Measurements from ENCODE around the gene MUC15. TPM values are rescaled to one million over a fixed set of nuclear protein-coding genes. Genes with fewer than 3 reads are reported as not detected.

Gene MUC15
- total and polyA plus RNA-seq, 2 experiments from 2014 or later, result not detected

GRCh38 chr11:26539517-26539916, 32.5 kb downstream of the MUC15 start (continued):
- no peak for TF ChIP-seq ZNF462 (CRISPR knock-in tag; IDR thresholded peaks at IDR 0.05)
- no peak for TF ChIP-seq POLR2AphosphoS5 (IDR thresholded peaks at IDR 0.05; ENCODE audit: low read depth)
- no peak for TF ChIP-seq ZNF114 (CRISPR knock-in tag; IDR thresholded peaks at IDR 0.05)

- H3K36me3 Mint-ChIP-seq (ENCODE audit: low read depth), result no peaks in the 10 kb centered on the region
- peaks cover 3% of the 10 kb centered on the region; the same call in 1 of the 3 replicates for H3K9me3 Mint-ChIP-seq
- Histone ChIP-seq H3K4me1 (ENCODE audit: insufficient read depth) (no peaks in the 10 kb centered on the region), H3K4me3 (no peak overlapping the region), H3F3A (replicated peaks; ENCODE audit: low read depth) (no peaks in the 10 kb centered on the region), H3K4me2 (no peak overlapping the region), H4K20me1 (replicated peaks; ENCODE audit: insufficient read depth) (no peaks in the 10 kb centered on the region), H3K79me2 (replicated peaks; ENCODE audit: insufficient read depth) (no peaks in the 10 kb centered on the region), H3K27me3 (ENCODE audit: insufficient read depth) (no peaks in the 10 kb centered on the region), H3K27ac (ENCODE audit: low read depth) (no peak overlapping the region), H3K9me2 (ENCODE audit: insufficient read depth) (no peaks in the 10 kb centered on the region), H3K36me3 (ENCODE audit: insufficient read depth) (no peaks in the 10 kb centered on the region), H2AFZ (no peak overlapping the region)
- peaks cover 4% of the 10 kb centered on the region for H3K27me3 Mint-ChIP-seq (ENCODE audit: insufficient read depth, low read depth, poor library complexity)
- no peak overlapping the region for H3K4me3 Mint-ChIP-seq
- ATAC-seq (no peak), DNase-seq (ENCODE audit: low spot score) (no peak)
- H3K4me1 Mint-ChIP-seq, result no peaks in the 10 kb centered on the region
- H3K27ac Mint-ChIP-seq, result no peak overlapping the region
- TF ChIP-seq ZNF331 (CRISPR knock-in tag; IDR thresholded peaks at IDR 0.05; ENCODE audit: low read depth), result no peak
- TF ChIP-seq ETS1 (IDR thresholded peaks at IDR 0.05), result no peak
- TF ChIP-seq ZNF462 (CRISPR knock-in tag; IDR thresholded peaks at IDR 0.05), result no peak
- TF ChIP-seq CREB1 (CRISPR knock-in tag; IDR thresholded peaks at IDR 0.05; ENCODE audit: low read depth), result no peak
- TF ChIP-seq JUNB (IDR thresholded peaks at IDR 0.05; ENCODE audit: unreplicated experiment), result no peak
- TF ChIP-seq ZNF114 (CRISPR knock-in tag; IDR thresholded peaks at IDR 0.05), result no peak
- no peak for TF ChIP-seq STAT1 (IDR thresholded peaks at IDR 0.05; ENCODE audit: unreplicated experiment)
- no peak for TF ChIP-seq EZH2 (IDR thresholded peaks at IDR 0.05; ENCODE audit: low read depth, unreplicated experiment)
- TF ChIP-seq EZH2phosphoT487 (IDR thresholded peaks at IDR 0.05; ENCODE audit: unreplicated experiment), result no peak
Measured at GRCh38 chr11:26537341-26537740, 34.7 kb downstream of the MUC15 start.

Data from GM23338 (cell line).